ENCODE results near the gene PRSS57. TPM values are rescaled to one million over a fixed set of nuclear protein-coding genes. Genes with fewer than 3 reads are reported as not detected.

PRSS57 gene
- total and polyA plus RNA-seq, 9 donors = 0.07 to 0.33 TPM; not detected in 7

- Histone ChIP-seq H3K36me3 (no peaks in the 10 kb centered on the region), H3K4me1 (ENCODE audit: insufficient read depth) (no peaks in the 10 kb centered on the region), H3K4me3 (no peak overlapping the region), H3K27ac (no peak overlapping the region), H3K9me3 (no peaks in the 10 kb centered on the region), H3K27me3 (no peaks in the 10 kb centered on the region)
- 69 to 75% (median 70%) methylated on average over 17 of the region's 17 CpGs for WGBS, 3 donors
- intact Hi-C loops (cut with DNase I) = no loop called here
- DNase-seq = peak in 1 of 5 donors; percentile 25
- TF ChIP-seq EP300 (IDR thresholded peaks at IDR 0.05) = no peak
- no peak for TF ChIP-seq POLR2A (IDR thresholded peaks at IDR 0.05)
- no peak for TF ChIP-seq CTCF (IDR thresholded peaks at IDR 0.05)
Measured at GRCh38 chr19:686589-687297, 8.5 kb downstream of the PRSS57 start.

GRCh38 chr19:685454-685931 lies 9.8 kb downstream of the PRSS57 start:
- no peak overlapping the region for H3K4me3 ChIP-seq
- WGBS, 3 donors = 73 to 79% (median 77%) methylated on average over 31 of the region's 31 CpGs
- no peaks in the 10 kb centered on the region for H3K9me3 ChIP-seq
- no peak overlapping the region for H3K27ac ChIP-seq
- H3K4me1 ChIP-seq (ENCODE audit: insufficient read depth) = peaks cover 3% of the 10 kb centered on the region
- no peaks in the 10 kb centered on the region for H3K36me3 ChIP-seq
- H3K27me3 ChIP-seq = no peaks in the 10 kb centered on the region
- TF ChIP-seq CTCF (IDR thresholded peaks at IDR 0.05) = no peak
- TF ChIP-seq EP300 (IDR thresholded peaks at IDR 0.05) = no peak
- TF ChIP-seq POLR2A (IDR thresholded peaks at IDR 0.05) = no peak
- intact Hi-C loops (cut with DNase I) = no loop called here
- peak in 1 of 5 donors; percentile 42 for DNase-seq

GRCh38 chr19:682678-683320 lies 12.5 kb downstream of the PRSS57 start:
- no peak for TF ChIP-seq EP300 (IDR thresholded peaks at IDR 0.05)
- TF ChIP-seq CTCF (IDR thresholded peaks at IDR 0.05) = no peak
- no peak for TF ChIP-seq POLR2A (IDR thresholded peaks at IDR 0.05)
- peak in 3 of 5 donors; percentile 57 to 62 (median 61) for DNase-seq
- Histone ChIP-seq H3K4me1 (ENCODE audit: insufficient read depth) (peaks cover 6% of the 10 kb centered on the region), H3K27me3 (no peaks in the 10 kb centered on the region), H3K36me3 (no peaks in the 10 kb centered on the region), H3K4me3 (no peak overlapping the region), H3K9me3 (no peaks in the 10 kb centered on the region), H3K27ac (no peak overlapping the region)
- 72 to 76% (median 75%) methylated on average over 24 to 25 of the region's 25 CpGs for WGBS, 3 donors
- intact Hi-C loops (cut with DNase I) = no loop called here

- no peaks in the 10 kb centered on the region for H3K27me3 ChIP-seq
- H3K9me3 ChIP-seq = no peaks in the 10 kb centered on the region
- intact Hi-C loops (cut with DNase I) = no loop called here
- peak in 3 of 5 donors; percentile 82 to 86 (median 82) for DNase-seq
- H3K36me3 ChIP-seq = no peaks in the 10 kb centered on the region
- TF ChIP-seq EP300 (IDR thresholded peaks at IDR 0.05) (no peak), POLR2A (IDR thresholded peaks at IDR 0.05) (no peak), CTCF (IDR thresholded peaks at IDR 0.05) (no peak)
- WGBS, 3 donors = 63 to 73% (median 67%) methylated on average over 52 to 54 of the region's 54 CpGs
- peaks cover 11% of the 10 kb centered on the region for H3K4me1 ChIP-seq (ENCODE audit: insufficient read depth)
- H3K27ac ChIP-seq = peak overlapping the region; percentile 56 to 95
- peak overlapping the region; percentile 59 for H3K4me3 ChIP-seq
Measured at GRCh38 chr19:681029-682019, 13.9 kb downstream of the PRSS57 start.
